Calu3 (cell line): ENCODE results near the gene PLOD2. TPM values are rescaled to one million over a fixed set of nuclear protein-coding genes. Genes with fewer than 3 reads are reported as not detected.

ENCODE experiments used
- BruUV-seq: library from RNA; stranded (reverse); fragments of 400-500 nt; replicated peaks from 2 replicates; lab custom pipeline; 2021; lab: Mats Ljungman, UMichigan
- CTCF ChIA-PET: fragments of 300-600 bp; sonication (Branson Sonifier 250); formaldehyde crosslinking; loops from one replicate; lab custom pipeline; 2022; ENCODE audit warnings: antibody characterized with exemption; lab: Charles Lee
- DNase-seq: peaks from one replicate; pipeline ENCODE4 v3.0.0; 2022
- H3K27ac Mint-ChIP-seq: one replicate; pipeline ENCODE4 v1.8.0; 2022; ENCODE audit warnings: mixed read lengths; ENCODE audit not compliant: unreplicated experiment
- H3K27me3 Mint-ChIP-seq: one replicate; pipeline ENCODE4 v1.8.0; 2022; ENCODE audit warnings: mixed read lengths; ENCODE audit not compliant: unreplicated experiment
- H3K36me3 Mint-ChIP-seq: one replicate; pipeline ENCODE4 v1.8.0; 2022; ENCODE audit warnings: mild to moderate bottlenecking, moderate library complexity, mixed read lengths; ENCODE audit not compliant: insufficient read depth, unreplicated experiment
- H3K4me1 Mint-ChIP-seq: one replicate; pipeline ENCODE4 v1.8.0; 2022; ENCODE audit warnings: mild to moderate bottlenecking, low read depth, mixed read lengths; ENCODE audit not compliant: unreplicated experiment
- H3K4me3 Mint-ChIP-seq: one replicate; pipeline ENCODE4 v1.8.0; 2022; ENCODE audit warnings: mild to moderate bottlenecking, low read depth, moderate library complexity, mixed read lengths; ENCODE audit not compliant: unreplicated experiment
- H3K9me3 Mint-ChIP-seq: one replicate; pipeline ENCODE4 v1.8.0; 2022; ENCODE audit warnings: low read depth, mixed read lengths; ENCODE audit not compliant: unreplicated experiment
- CTCF ChIP-seq: fragments of 200-600 bp; IDR thresholded peaks from one replicate; pipeline ENCODE4 v1.8.0; 2022; ENCODE audit warnings: antibody characterized with exemption; ENCODE audit not compliant: unreplicated experiment
- intact Hi-C: fragments of 100-400 bp; cut with micrococcal nuclease; formaldehyde crosslinking; loops from one replicate; pipeline ENCODE4 v1.10.0; 2022; ENCODE audit not compliant: unreplicated experiment
- total RNA-seq: library from RNA; stranded (reverse); gene quantifications from 2 replicates; pipeline ENCODE4 v1.2.3, GENCODE V29; 2022

The PLOD2 gene
- total RNA-seq, 1 experiment from 2014 or later: 123 TPM

- intact Hi-C loops: loop anchor here (1.0 kb wide), 1 partner anchor 250 kb away; no protein-coding TSS in a partner anchor
- no peak for DNase-seq
- CTCF ChIA-PET: interaction anchor here (0.6 to 2.1 kb wide), 4 partner anchors 127 to 387 kb away, joined by 3 to 12 read pairs (median 5); no protein-coding TSS in a partner anchor
These were observed 134.4 kb downstream of the PLOD2 start for GRCh38 chr3:146026547-146026946.

DNA sequence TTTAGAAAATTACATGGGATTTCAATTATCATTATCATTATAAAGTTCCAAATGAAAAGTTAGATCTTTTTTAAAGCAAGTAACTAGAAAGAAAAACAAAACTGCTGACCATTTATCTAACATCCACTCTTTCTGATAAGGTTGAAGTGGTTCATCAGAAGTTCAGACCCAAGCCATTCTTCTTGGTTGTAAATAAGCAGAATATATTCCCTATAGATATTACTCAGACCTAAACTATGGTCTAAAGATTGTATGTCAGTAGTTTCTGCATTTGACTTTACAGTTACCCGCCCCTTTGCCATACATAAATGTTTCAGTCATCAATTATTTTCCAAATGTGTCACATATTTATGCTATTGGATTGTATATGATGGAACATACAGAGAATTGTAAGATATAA is 136.7 kb downstream of the PLOD2 start:
- intact Hi-C loops: no loop called here
- CTCF ChIA-PET: interaction anchor here (0.6 kb wide), 2 partner anchors 41 to 1002 kb away, joined by 3 read pairs; no protein-coding TSS in a partner anchor
- no peak for DNase-seq
- TF ChIP-seq CTCF: no peak
- Mint-ChIP-seq H3K4me1 (no peaks in the 10 kb centered on the region), H3K27me3 (no peaks in the 10 kb centered on the region), H3K4me3 (no peak overlapping the region), H3K36me3 (no peaks in the 10 kb centered on the region), H3K27ac (no peak overlapping the region), H3K9me3 (peaks cover 2% of the 10 kb centered on the region)
- BruUV-seq: no TSS peak

More at GRCh38 chr3:146026547-146026946, 134.4 kb downstream of the PLOD2 start:
- Mint-ChIP-seq H3K27ac (no peak overlapping the region), H3K9me3 (peaks cover 6% of the 10 kb centered on the region), H3K36me3 (no peaks in the 10 kb centered on the region), H3K27me3 (no peaks in the 10 kb centered on the region), H3K4me1 (no peaks in the 10 kb centered on the region), H3K4me3 (no peak overlapping the region)
- no TSS peak for BruUV-seq
- no peak for TF ChIP-seq CTCF

GRCh38 chr3:146020969-146021368 is 140.0 kb downstream of the PLOD2 start:
- H3K9me3 Mint-ChIP-seq: peaks cover 5% of the 10 kb centered on the region

GRCh38 chr3:146019508-146019907 is 141.5 kb downstream of the PLOD2 start:
- no peak for TF ChIP-seq CTCF
- peaks cover 5% of the 10 kb centered on the region for H3K9me3 Mint-ChIP-seq
- no peak for DNase-seq
- H3K4me1 Mint-ChIP-seq: no peaks in the 10 kb centered on the region
- H3K36me3 Mint-ChIP-seq: no peaks in the 10 kb centered on the region
- no peaks in the 10 kb centered on the region for H3K27me3 Mint-ChIP-seq
- intact Hi-C loops: no loop called here
- H3K27ac Mint-ChIP-seq: no peak overlapping the region
- H3K4me3 Mint-ChIP-seq: no peak overlapping the region
- CTCF ChIA-PET: no interaction called here
- no TSS peak for BruUV-seq

More at GRCh38 chr3:146020969-146021368, 140.0 kb downstream of the PLOD2 start:
- Mint-ChIP-seq H3K27me3 (no peaks in the 10 kb centered on the region), H3K27ac (no peak overlapping the region), H3K36me3 (no peaks in the 10 kb centered on the region), H3K4me1 (no peaks in the 10 kb centered on the region), H3K4me3 (no peak overlapping the region)
- CTCF ChIA-PET: no interaction called here
- TF ChIP-seq CTCF: no peak
- no TSS peak for BruUV-seq
- intact Hi-C loops: no loop called here
- no peak for DNase-seq

Other genes starting within 250 kb of the PLOD2 start
- 6.3 and 10.2 TPM in 2 replicates for gene PLSCR4, start 89.9 kb upstream of the PLOD2 start, total RNA-seq